GM21360 (cell line): ENCODE data around the gene TRAPPC2L.

Source experiments
- ATAC-seq: cut with Tn5 transposase; IDR thresholded peaks from one replicate; pipeline ENCODE4 v1.9.1; 2021; ENCODE audit warnings: mild to moderate bottlenecking, moderate library complexity; ENCODE audit not compliant: unreplicated experiment

The TRAPPC2L gene

DNA sequence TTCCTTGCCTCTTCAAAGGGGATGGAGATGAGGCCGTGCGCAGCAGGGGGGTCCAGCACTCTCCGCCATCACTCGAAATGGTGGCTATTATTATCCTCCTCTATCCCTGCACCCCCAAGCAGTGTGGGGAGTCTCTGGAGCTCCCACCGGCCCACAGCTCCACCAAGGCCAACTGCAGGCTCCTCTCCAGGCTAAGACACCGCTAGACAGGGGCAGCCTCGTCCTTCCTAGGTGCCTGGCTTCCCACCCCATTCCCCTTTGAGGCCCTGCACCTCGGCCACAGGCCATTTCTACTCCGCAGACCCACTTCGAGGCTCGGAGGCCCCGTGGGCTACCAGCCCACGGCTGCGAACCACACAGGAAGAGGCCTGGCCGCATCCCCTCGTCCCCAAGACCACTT, 49.1 kb downstream of the TRAPPC2L start:
- ATAC-seq, result no peak

- ATAC-seq, result no peak
These were observed 49.7 kb downstream of the TRAPPC2L start for GRCh38 chr16:88906535-88907105.

- no peak for ATAC-seq
These were observed 50.8 kb downstream of the TRAPPC2L start for GRCh38 chr16:88907768-88908167.

DNA sequence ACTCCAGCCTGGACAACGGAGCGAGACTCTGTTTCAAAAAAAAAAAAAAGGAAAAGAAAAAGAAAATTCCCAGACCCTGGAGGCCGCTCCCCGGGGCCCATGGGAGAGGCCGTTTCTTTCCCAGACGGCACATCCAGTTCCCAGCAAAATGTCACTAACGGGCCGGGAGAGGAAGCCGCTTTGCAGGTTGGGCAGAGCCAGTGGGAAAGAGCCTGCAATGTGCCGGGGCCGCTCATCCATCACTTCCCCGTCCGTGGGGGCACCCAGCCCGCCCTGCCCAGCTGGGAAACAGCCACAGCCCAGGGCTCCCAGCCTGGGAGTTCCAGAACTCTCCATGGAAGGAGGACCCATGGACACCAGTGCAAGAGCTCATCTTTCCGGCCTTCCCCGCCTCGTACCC, 51.4 kb downstream of the TRAPPC2L start:
- no peak for ATAC-seq

- ATAC-seq, result no peak
These were observed 52.7 kb downstream of the TRAPPC2L start for GRCh38 chr16:88909431-88910210.

- ATAC-seq, result no peak
These were observed 53.6 kb downstream of the TRAPPC2L start for GRCh38 chr16:88910284-88911135.

GRCh38 chr16:88911136-88911945, 54.4 kb downstream of the TRAPPC2L start:
- ATAC-seq, result no peak

GRCh38 chr16:88911946-88912310, 55.0 kb downstream of the TRAPPC2L start:
- no peak for ATAC-seq
